K562 (cell line): Measurements from ENCODE around the gene CCDC183. TPM values are rescaled to one million over a fixed set of nuclear protein-coding genes. Genes with fewer than 3 reads are reported as not detected.

ENCODE experiments used
- C11orf30 ChIP-seq: fragments of 450-650 bp; IDR thresholded peaks from 2 replicates; pipeline ENCODE4 v1.6.1; 2016; ENCODE audit warnings: low read depth, mild to moderate bottlenecking
- CBFA2T2 ChIP-seq: fragments of 450-650 bp; conservative IDR thresholded peaks from 2 replicates; pipeline ENCODE4 v1.6.1; 2017; ENCODE audit warnings: mild to moderate bottlenecking
- IRF2 ChIP-seq: sonication (generic); formaldehyde crosslinking; IDR thresholded peaks from 2 replicates; pipeline ENCODE4 v1.8.1; 2022; ENCODE audit warnings: mild to moderate bottlenecking, missing genetic modification reagents
- SMAD3 ChIP-seq: fragments of 450-650 bp; formaldehyde crosslinking; conservative IDR thresholded peaks from 2 replicates; pipeline ENCODE4 v1.4.0; 2020; ENCODE audit warnings: mild to moderate bottlenecking
- SMARCE1 ChIP-seq: fragments of 450-650 bp; IDR thresholded peaks from 2 replicates; pipeline ENCODE4 v1.7.1; 2016; ENCODE audit warnings: mild to moderate bottlenecking
- TEAD1 ChIP-seq, 2 experiments: fragments of 450-650 bp in 1 of 2; sonication (generic) in 1 of 2; formaldehyde crosslinking; IDR thresholded peaks; 2 replicates each; pipeline versions ENCODE4 v1.4.0 to v1.8.0; 2020 to 2022; ENCODE audit warnings: mild to moderate bottlenecking in 2 of 2, missing genetic modification reagents in 1 of 2
- YY1 ChIP-seq, 3 experiments: IDR thresholded peaks; 2 replicates each; pipeline ENCODE4 v1.6.1; 2011; ENCODE audit warnings: low read length in 2 of 3, mild to moderate bottlenecking in 2 of 3, moderate library complexity in 2 of 3, borderline replicate concordance in 1 of 3, control low read depth in 1 of 3, low read depth in 1 of 3; ENCODE audit not compliant: insufficient read depth in 3 of 3, insufficient replicate concordance in 2 of 3, control insufficient read depth in 1 of 3, insufficient read length in 1 of 3; ENCODE audit errors: extremely low read depth in 1 of 3
- ZC3H8 ChIP-seq: fragments of 450-650 bp; IDR thresholded peaks from 2 replicates; pipeline ENCODE4 v1.6.1; 2017
- ZNF354B ChIP-seq: fragments of 250-450 bp; sonication (Bioruptor Pico); IDR thresholded peaks from 2 replicates; pipeline ENCODE4 v1.4.0; 2020
- polyA plus RNA-seq, 8 experiments: library from polyadenylated mRNA; depleted of rRNA in 4 of 8; stranded (reverse) in 5 of 8; unstranded in 3 of 8; fragments of >200 nt; fragmentation: Nextera tagmentation in 2 of 8; fragmentation: Illumina TruSeq in 1 of 8; extraction: Ambion mirVana in 2 of 8; extraction: Trizol in 1 of 8; gene quantifications; 2 replicates each; pipeline versions ENCODE4 v1.2.1 to v1.2.3, GENCODE V29; 2011 to 2014; ENCODE audit warnings: inconsistent platforms in 1 of 8, missing spikeins in 1 of 8
- total RNA-seq, 7 experiments: library from RNA; depleted of rRNA in 6 of 7; stranded (reverse); fragments of >200 nt in 6 of 7; fragmentation: Illumina TruSeq in 2 of 7; extraction: Trizol in 2 of 7; gene quantifications; 2 replicates each; pipeline versions ENCODE4 v1.2.1 to v1.2.3, GENCODE V29; 2011 to 2021; ENCODE audit warnings: low replicate concordance in 1 of 7
- TF ChIP-seq, protein P1 (sequence below): fragments of 250-450 bp; sonication (Bioruptor Pico); IDR thresholded peaks from 2 replicates; pipeline ENCODE4 v1.6.1; 2021; ENCODE audit warnings: mild to moderate bottlenecking
- TF ChIP-seq, protein P2 (sequence below), 2 experiments: fragments of 450-650 bp; IDR thresholded peaks; 2 replicates each; pipeline ENCODE4 v1.6.1; 2018; ENCODE audit warnings: mild to moderate bottlenecking in 2 of 2, low read depth in 1 of 2; ENCODE audit not compliant: partially characterized antibody in 2 of 2
- TF ChIP-seq, protein P3 (sequence below): IDR thresholded peaks from 2 replicates; pipeline ENCODE4 v1.6.1; 2014; ENCODE audit warnings: antibody characterized with exemption

CCDC183 gene
- total and polyA plus RNA-seq, 9 of the 15 experiments (the other 6 are each of a cell fraction or from before 2014, with no cell fraction given), result 0.21 to 0.60 (median 0.29) TPM; not detected in 4

DNA sequence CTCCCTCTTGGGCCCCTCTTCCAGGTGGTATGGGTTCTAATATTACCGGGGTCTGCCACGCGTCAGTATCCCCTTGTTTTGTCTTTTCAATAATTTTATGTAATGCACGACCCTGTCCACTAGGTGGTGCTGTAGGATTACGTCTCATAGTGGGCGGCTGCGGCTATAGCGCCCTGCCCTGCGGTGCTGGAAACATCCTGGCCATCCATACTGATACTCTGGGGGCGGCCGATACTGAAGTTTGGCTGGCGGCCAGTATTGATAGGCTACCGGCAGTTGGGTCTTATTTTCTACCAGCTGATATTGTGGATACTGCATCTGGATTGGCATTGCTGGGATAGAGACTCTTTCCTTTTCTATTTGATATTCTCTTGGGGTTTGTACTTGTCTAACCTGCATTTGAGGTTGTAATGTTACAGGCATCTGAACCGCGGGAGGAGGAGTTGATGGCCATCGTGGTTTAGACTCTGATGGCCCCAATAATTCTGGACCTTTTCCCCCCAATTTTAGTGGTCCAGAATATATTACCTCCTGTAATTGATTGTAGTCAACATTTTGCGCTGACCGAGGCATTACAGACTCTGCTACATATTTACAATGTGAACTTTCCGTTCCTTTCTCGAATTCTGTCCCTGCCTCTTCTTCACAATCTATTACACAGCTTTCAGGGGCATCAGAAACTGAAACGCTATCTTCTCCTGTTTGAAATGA lies 8.3 kb upstream of the CCDC183 start (continued):
- TF ChIP-seq, protein P1, sequence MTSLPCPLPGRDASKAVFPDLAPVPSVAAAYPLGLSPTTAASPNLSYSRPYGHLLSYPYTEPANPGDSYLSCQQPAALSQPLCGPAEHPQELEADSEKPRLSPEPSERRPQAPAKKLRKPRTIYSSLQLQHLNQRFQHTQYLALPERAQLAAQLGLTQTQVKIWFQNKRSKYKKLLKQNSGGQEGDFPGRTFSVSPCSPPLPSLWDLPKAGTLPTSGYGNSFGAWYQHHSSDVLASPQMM (CRISPR knock-in tag), result no peak
- TF ChIP-seq, protein P2, sequence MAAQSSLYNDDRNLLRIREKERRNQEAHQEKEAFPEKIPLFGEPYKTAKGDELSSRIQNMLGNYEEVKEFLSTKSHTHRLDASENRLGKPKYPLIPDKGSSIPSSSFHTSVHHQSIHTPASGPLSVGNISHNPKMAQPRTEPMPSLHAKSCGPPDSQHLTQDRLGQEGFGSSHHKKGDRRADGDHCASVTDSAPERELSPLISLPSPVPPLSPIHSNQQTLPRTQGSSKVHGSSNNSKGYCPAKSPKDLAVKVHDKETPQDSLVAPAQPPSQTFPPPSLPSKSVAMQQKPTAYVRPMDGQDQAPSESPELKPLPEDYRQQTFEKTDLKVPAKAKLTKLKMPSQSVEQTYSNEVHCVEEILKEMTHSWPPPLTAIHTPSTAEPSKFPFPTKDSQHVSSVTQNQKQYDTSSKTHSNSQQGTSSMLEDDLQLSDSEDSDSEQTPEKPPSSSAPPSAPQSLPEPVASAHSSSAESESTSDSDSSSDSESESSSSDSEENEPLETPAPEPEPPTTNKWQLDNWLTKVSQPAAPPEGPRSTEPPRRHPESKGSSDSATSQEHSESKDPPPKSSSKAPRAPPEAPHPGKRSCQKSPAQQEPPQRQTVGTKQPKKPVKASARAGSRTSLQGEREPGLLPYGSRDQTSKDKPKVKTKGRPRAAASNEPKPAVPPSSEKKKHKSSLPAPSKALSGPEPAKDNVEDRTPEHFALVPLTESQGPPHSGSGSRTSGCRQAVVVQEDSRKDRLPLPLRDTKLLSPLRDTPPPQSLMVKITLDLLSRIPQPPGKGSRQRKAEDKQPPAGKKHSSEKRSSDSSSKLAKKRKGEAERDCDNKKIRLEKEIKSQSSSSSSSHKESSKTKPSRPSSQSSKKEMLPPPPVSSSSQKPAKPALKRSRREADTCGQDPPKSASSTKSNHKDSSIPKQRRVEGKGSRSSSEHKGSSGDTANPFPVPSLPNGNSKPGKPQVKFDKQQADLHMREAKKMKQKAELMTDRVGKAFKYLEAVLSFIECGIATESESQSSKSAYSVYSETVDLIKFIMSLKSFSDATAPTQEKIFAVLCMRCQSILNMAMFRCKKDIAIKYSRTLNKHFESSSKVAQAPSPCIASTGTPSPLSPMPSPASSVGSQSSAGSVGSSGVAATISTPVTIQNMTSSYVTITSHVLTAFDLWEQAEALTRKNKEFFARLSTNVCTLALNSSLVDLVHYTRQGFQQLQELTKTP (IDR thresholded peaks at IDR 0.05; ENCODE audit: low read depth in 1 of 2, partially characterized antibody in 2 of 2), result peak in 1 of 2 experiments; percentile 33
- TF ChIP-seq SMAD3 (CRISPR knock-in tag), result 0 out of 2 replicates have a peak, but pooled peaks have one; percentile 34
- TF ChIP-seq ZC3H8, result no peak
- TF ChIP-seq IRF2, result no peak
- TF ChIP-seq TEAD1 (CRISPR knock-in tag; IDR thresholded peaks at IDR 0.05), result peak in 1 of 2 experiments; percentile 31; a peak in 1 of 4 replicates
- TF ChIP-seq ZNF354B (CRISPR knock-in tag), result no peak
- TF ChIP-seq YY1 (IDR thresholded peaks at IDR 0.05; ENCODE audit: borderline replicate concordance in 1 of 3, control insufficient read depth in 1 of 3, extremely low read depth in 1 of 3, insufficient read depth in 3 of 3, insufficient read length in 1 of 3, insufficient replicate concordance in 2 of 3, low read depth in 1 of 3, low read length in 2 of 3), result peak in 1 of 3 experiments; percentile 22
- TF ChIP-seq, protein P3, sequence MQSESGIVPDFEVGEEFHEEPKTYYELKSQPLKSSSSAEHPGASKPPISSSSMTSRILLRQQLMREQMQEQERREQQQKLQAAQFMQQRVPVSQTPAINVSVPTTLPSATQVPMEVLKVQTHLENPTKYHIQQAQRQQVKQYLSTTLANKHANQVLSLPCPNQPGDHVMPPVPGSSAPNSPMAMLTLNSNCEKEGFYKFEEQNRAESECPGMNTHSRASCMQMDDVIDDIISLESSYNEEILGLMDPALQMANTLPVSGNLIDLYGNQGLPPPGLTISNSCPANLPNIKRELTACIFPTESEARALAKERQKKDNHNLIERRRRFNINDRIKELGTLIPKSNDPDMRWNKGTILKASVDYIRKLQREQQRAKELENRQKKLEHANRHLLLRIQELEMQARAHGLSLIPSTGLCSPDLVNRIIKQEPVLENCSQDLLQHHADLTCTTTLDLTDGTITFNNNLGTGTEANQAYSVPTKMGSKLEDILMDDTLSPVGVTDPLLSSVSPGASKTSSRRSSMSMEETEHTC, result no peak
- 0 out of 2 replicates have a peak, but pooled peaks have one; percentile 16 for TF ChIP-seq CBFA2T2
- TF ChIP-seq C11orf30, result peak; percentile 8; the same call in 1 of the 2 replicates
- peak; percentile 24; the same call in 1 of the 2 replicates for TF ChIP-seq SMARCE1
